ENCODE data around the gene MS4A18.
"Not testable (repeated sequence)": the region's sequence is repeated elsewhere in the genome, so short reads cannot be mapped to it uniquely, and the experiment has no call there.

MS4A18 gene

GRCh38 chr11:60724420-60724819, at the start of gene MS4A18:
Gene MS4A18 (plus strand): TSS chr11:60724720.
- DNase-seq (ENCODE audit: low read depth in 1 of 2, low spot score in 1 of 2) = no peak
- in situ Hi-C loops (cut with HindIII; ENCODE audit: low pct_unique_long_range_greater_than_20kb, low sequenced_read_pairs) = no loop called here
- TF ChIP-seq JUND (IDR thresholded peaks at IDR 0.05; ENCODE audit: low read depth) = no peak

GRCh38 chr11:60678231-60678630, 46.3 kb upstream of the MS4A18 start:
- in situ Hi-C loops (cut with HindIII; ENCODE audit: low pct_unique_long_range_greater_than_20kb, low sequenced_read_pairs); DNase-seq (ENCODE audit: low read depth in 1 of 2, low spot score in 1 of 2): not testable (repeated sequence)

GRCh38 chr11:60679879-60680278, 44.6 kb upstream of the MS4A18 start:
- TF ChIP-seq JUND (IDR thresholded peaks at IDR 0.05; ENCODE audit: low read depth) = no peak
- no peak for DNase-seq (ENCODE audit: low read depth in 1 of 2, low spot score in 1 of 2)
- in situ Hi-C loops (cut with HindIII; ENCODE audit: low pct_unique_long_range_greater_than_20kb, low sequenced_read_pairs) = no loop called here

GRCh38 chr11:60680455-60681119, 43.9 kb upstream of the MS4A18 start:
- no peak for DNase-seq (ENCODE audit: low read depth in 1 of 2, low spot score in 1 of 2)
- no peak for TF ChIP-seq JUND (IDR thresholded peaks at IDR 0.05; ENCODE audit: low read depth)
- in situ Hi-C loops (cut with HindIII; ENCODE audit: low pct_unique_long_range_greater_than_20kb, low sequenced_read_pairs) = no loop called here

GRCh38 chr11:60684541-60684848, 40.0 kb upstream of the MS4A18 start:
- in situ Hi-C loops (cut with HindIII; ENCODE audit: low pct_unique_long_range_greater_than_20kb, low sequenced_read_pairs); DNase-seq (ENCODE audit: low read depth in 1 of 2, low spot score in 1 of 2): not testable (repeated sequence)

- TF ChIP-seq JUND (IDR thresholded peaks at IDR 0.05; ENCODE audit: low read depth) = no peak
- in situ Hi-C loops (cut with HindIII; ENCODE audit: low pct_unique_long_range_greater_than_20kb, low sequenced_read_pairs) = no loop called here
- no peak for DNase-seq (ENCODE audit: low read depth in 1 of 2, low spot score in 1 of 2)
Observed at GRCh38 chr11:60691661-60692060, 32.9 kb upstream of the MS4A18 start.

- no peak for DNase-seq (ENCODE audit: low read depth in 1 of 2, low spot score in 1 of 2)
Observed at GRCh38 chr11:60699284-60699691, 25.2 kb upstream of the MS4A18 start, which contains the start of gene MS4A8. Gene MS4A8 (plus strand): TSS chr11:60699612. CDS start chr11:60700861, 1,249 bp downstream.

GRCh38 chr11:60699936-60700335, 24.6 kb upstream of the MS4A18 start:
- TF ChIP-seq JUND (IDR thresholded peaks at IDR 0.05; ENCODE audit: low read depth) = no peak
- in situ Hi-C loops (cut with HindIII; ENCODE audit: low pct_unique_long_range_greater_than_20kb, low sequenced_read_pairs) = no loop called here
- no peak for DNase-seq (ENCODE audit: low read depth in 1 of 2, low spot score in 1 of 2)

More at GRCh38 chr11:60699284-60699691, 25.2 kb upstream of the MS4A18 start, which contains the start of gene MS4A8:
- in situ Hi-C loops (cut with HindIII; ENCODE audit: low pct_unique_long_range_greater_than_20kb, low sequenced_read_pairs) = no loop called here
- TF ChIP-seq JUND (IDR thresholded peaks at IDR 0.05; ENCODE audit: low read depth) = no peak

- in situ Hi-C loops (cut with HindIII; ENCODE audit: low pct_unique_long_range_greater_than_20kb, low sequenced_read_pairs) = no loop called here
- peak in 1 of 2 experiments; percentile 91 for DNase-seq (ENCODE audit: low read depth in 1 of 2, low spot score in 1 of 2)
Observed at GRCh38 chr11:60700689-60701468, 23.6 kb upstream of the MS4A18 start.

GRCh38 chr11:60701469-60701818, 23.1 kb upstream of the MS4A18 start:
- DNase-seq (ENCODE audit: low read depth in 1 of 2, low spot score in 1 of 2) = peak in 1 of 2 experiments; percentile 44
- no peak for TF ChIP-seq JUND (IDR thresholded peaks at IDR 0.05; ENCODE audit: low read depth)
- in situ Hi-C loops (cut with HindIII; ENCODE audit: low pct_unique_long_range_greater_than_20kb, low sequenced_read_pairs) = no loop called here

More at GRCh38 chr11:60700689-60701468, 23.6 kb upstream of the MS4A18 start:
- TF ChIP-seq JUND (IDR thresholded peaks at IDR 0.05; ENCODE audit: low read depth) = no peak

- in situ Hi-C loops (cut with HindIII; ENCODE audit: low pct_unique_long_range_greater_than_20kb, low sequenced_read_pairs) = no loop called here
- DNase-seq (ENCODE audit: low read depth in 1 of 2, low spot score in 1 of 2) = no peak
- no peak for TF ChIP-seq JUND (IDR thresholded peaks at IDR 0.05; ENCODE audit: low read depth)
Observed at GRCh38 chr11:60703374-60703773, 21.1 kb upstream of the MS4A18 start.

GRCh38 chr11:60705895-60706294, 18.6 kb upstream of the MS4A18 start:
- no peak for DNase-seq (ENCODE audit: low read depth in 1 of 2, low spot score in 1 of 2)
- no peak for TF ChIP-seq JUND (IDR thresholded peaks at IDR 0.05; ENCODE audit: low read depth)
- in situ Hi-C loops (cut with HindIII; ENCODE audit: low pct_unique_long_range_greater_than_20kb, low sequenced_read_pairs) = no loop called here

GRCh38 chr11:60706931-60707330, 17.6 kb upstream of the MS4A18 start:
- in situ Hi-C loops (cut with HindIII; ENCODE audit: low pct_unique_long_range_greater_than_20kb, low sequenced_read_pairs) = no loop called here
- no peak for DNase-seq (ENCODE audit: low read depth in 1 of 2, low spot score in 1 of 2)
- TF ChIP-seq JUND (IDR thresholded peaks at IDR 0.05; ENCODE audit: low read depth) = no peak
